Measurements from ENCODE around the gene CLCN3. TPM values are rescaled to one million over a fixed set of nuclear protein-coding genes. Genes with fewer than 3 reads are reported as not detected.
"Not testable (repeated sequence)": the region's sequence is repeated elsewhere in the genome, so short reads cannot be mapped to it uniquely, and the experiment has no call there.

The CLCN3 gene
- total RNA-seq, 1 donor from 2014 or later: 33.6 TPM

GRCh38 chr4:169689681-169690080, 69.3 kb downstream of the CLCN3 start:
- intact Hi-C loops (cut with micrococcal nuclease): no loop called here

GRCh38 chr4:169690787-169691186, 70.4 kb downstream of the CLCN3 start:
- intact Hi-C loops (cut with micrococcal nuclease): no loop called here

- intact Hi-C loops (cut with micrococcal nuclease): no loop called here
Observed at GRCh38 chr4:169698331-169698730, 78.0 kb downstream of the CLCN3 start.

GRCh38 chr4:169707958-169708643, 87.7 kb downstream of the CLCN3 start:
- intact Hi-C loops (cut with micrococcal nuclease): no loop called here

GRCh38 chr4:169715826-169716225, 95.4 kb downstream of the CLCN3 start:
- intact Hi-C loops (cut with micrococcal nuclease): no loop called here

GRCh38 chr4:169716677-169717076, 96.3 kb downstream of the CLCN3 start:
- intact Hi-C loops (cut with micrococcal nuclease): no loop called here

GRCh38 chr4:169720529-169720928, 100.2 kb downstream of the CLCN3 start:
- intact Hi-C loops (cut with micrococcal nuclease): no loop called here

- intact Hi-C loops (cut with micrococcal nuclease): loop anchor here (1.0 kb wide), 1 partner anchor 110 kb away; no protein-coding TSS in a partner anchor
Observed at GRCh38 chr4:169723207-169723965, 103.0 kb downstream of the CLCN3 start.

- intact Hi-C loops (cut with micrococcal nuclease): no loop called here
Observed at GRCh38 chr4:169724260-169724659, 103.9 kb downstream of the CLCN3 start.

GRCh38 chr4:169727616-169728015, 107.2 kb downstream of the CLCN3 start:
- intact Hi-C loops (cut with micrococcal nuclease): no loop called here

- intact Hi-C loops (cut with micrococcal nuclease): no loop called here
Observed at GRCh38 chr4:169730564-169730963, 110.2 kb downstream of the CLCN3 start.

GRCh38 chr4:169738604-169739003, 118.2 kb downstream of the CLCN3 start:
- intact Hi-C loops (cut with micrococcal nuclease): not testable (repeated sequence)

- intact Hi-C loops (cut with micrococcal nuclease): no loop called here
Observed at GRCh38 chr4:169741569-169741968, 121.2 kb downstream of the CLCN3 start.

GRCh38 chr4:169744601-169745000, 124.2 kb downstream of the CLCN3 start:
- intact Hi-C loops (cut with micrococcal nuclease): no loop called here

- intact Hi-C loops (cut with micrococcal nuclease): no loop called here
Observed at GRCh38 chr4:169745291-169745690, 124.9 kb downstream of the CLCN3 start.

GRCh38 chr4:169756971-169757574, 136.7 kb downstream of the CLCN3 start:
- intact Hi-C loops (cut with micrococcal nuclease): loop anchor here (1.0 to 10.0 kb wide), 7 partner anchors 10 to 1438 kb away; partner anchors contain the start of genes DDX60, DDX60L and NEK1

- intact Hi-C loops (cut with micrococcal nuclease): loop anchor here (1.0 to 10.0 kb wide), 10 partner anchors 14 to 1439 kb away; partner anchors contain the start of genes CBR4, DDX60, DDX60L and MFAP3L
Observed at GRCh38 chr4:169757575-169758184, 137.3 kb downstream of the CLCN3 start, which contains the start of gene HPF1. Gene HPF1 (minus strand): TSS chr4:169757944. CDS start chr4:169757877, 67 bp downstream.

GRCh38 chr4:169758401-169758962, 138.1 kb downstream of the CLCN3 start:
- intact Hi-C loops (cut with micrococcal nuclease): loop anchor here (1.0 to 10.0 kb wide), 6 partner anchors 13 to 1274 kb away; partner anchors contain the start of genes CBR4, DDX60L and MFAP3L

GRCh38 chr4:169761846-169762245, 141.5 kb downstream of the CLCN3 start:
- intact Hi-C loops (cut with micrococcal nuclease): no loop called here

- intact Hi-C loops (cut with micrococcal nuclease): no loop called here
Observed at GRCh38 chr4:169765835-169766234, 145.5 kb downstream of the CLCN3 start.

- intact Hi-C loops (cut with micrococcal nuclease): no loop called here
Observed at GRCh38 chr4:169766741-169767140, 146.4 kb downstream of the CLCN3 start.
